GM23338 (cell line): ENCODE results near the gene RHEX. TPM values are rescaled to one million over a fixed set of nuclear protein-coding genes. Genes with fewer than 3 reads are reported as not detected.

Source experiments
- ATAC-seq: fragments of 200-7000 bp; cut with Tn5 transposase; 3 replicates; pipeline ENCODE4 v1.9.1; 2020
- DNase-seq: peaks from one replicate; pipeline ENCODE4 v3.0.0-alpha.2; 2015; ENCODE audit warnings: low spot score
- H2AFZ ChIP-seq: fragments of 200-600 bp; sonication (generic); 2 replicates; pipeline ENCODE4 v1.8.0; 2016; ENCODE audit warnings: antibody characterized with exemption, mild to moderate bottlenecking, moderate library complexity
- H3F3A ChIP-seq: fragments of 200-600 bp; sonication (generic); replicated peaks from 2 replicates; pipeline ENCODE4 v1.8.0; 2017; ENCODE audit warnings: antibody characterized with exemption, mixed run types, low read depth
- H3K27ac ChIP-seq: fragments of 200-600 bp; sonication (generic); 2 replicates; pipeline ENCODE4 v1.6.1; 2016; ENCODE audit warnings: low read depth
- H3K27me3 ChIP-seq: fragments of 200-600 bp; sonication (generic); 2 replicates; pipeline ENCODE4 v1.8.0; 2016; ENCODE audit warnings: mild to moderate bottlenecking, mixed run types, moderate library complexity; ENCODE audit not compliant: insufficient read depth
- H3K36me3 ChIP-seq: fragments of 200-600 bp; sonication (generic); 2 replicates; pipeline ENCODE4 v1.8.0; 2016; ENCODE audit warnings: mild to moderate bottlenecking; ENCODE audit not compliant: insufficient read depth
- H3K4me1 ChIP-seq: fragments of 200-600 bp; sonication (generic); 2 replicates; pipeline ENCODE4 v1.8.0; 2016; ENCODE audit warnings: mild to moderate bottlenecking, moderate library complexity; ENCODE audit not compliant: insufficient read depth
- H3K4me2 ChIP-seq: fragments of 200-600 bp; sonication (generic); 2 replicates; pipeline ENCODE4 v1.7.1; 2017; ENCODE audit warnings: mixed run types
- H3K4me3 ChIP-seq: fragments of 200-600 bp; sonication (generic); 2 replicates; pipeline ENCODE4 v1.6.1; 2016; ENCODE audit warnings: mixed run types
- H3K79me2 ChIP-seq: fragments of 200-600 bp; sonication (generic); replicated peaks from 2 replicates; pipeline ENCODE4 v1.8.0; 2017; ENCODE audit warnings: mild to moderate bottlenecking; ENCODE audit not compliant: insufficient read depth
- H3K9me2 ChIP-seq: fragments of 200-600 bp; sonication (generic); 2 replicates; pipeline ENCODE4 v1.8.0; 2017; ENCODE audit not compliant: insufficient read depth
- H4K20me1 ChIP-seq: fragments of 200-600 bp; sonication (generic); replicated peaks from 2 replicates; pipeline ENCODE4 v1.8.0; 2017; ENCODE audit warnings: mild to moderate bottlenecking; ENCODE audit not compliant: insufficient read depth
- H3K27ac Mint-ChIP-seq: 2 replicates; pipeline ENCODE4 v1.8.0; 2020; ENCODE audit warnings: inconsistent platforms, mild to moderate bottlenecking, moderate library complexity, mixed read lengths
- H3K27me3 Mint-ChIP-seq: 3 replicates; pipeline ENCODE4 v1.8.0; 2022; ENCODE audit warnings: low read depth, mild to moderate bottlenecking, moderate library complexity, mixed read lengths, inconsistent platforms; ENCODE audit not compliant: insufficient read depth, poor library complexity
- H3K36me3 Mint-ChIP-seq: 3 replicates; pipeline ENCODE4 v1.8.0; 2021; ENCODE audit warnings: low read depth, mild to moderate bottlenecking, inconsistent platforms, moderate library complexity, mixed read lengths
- H3K4me1 Mint-ChIP-seq: 3 replicates; pipeline ENCODE4 v1.8.0; 2020; ENCODE audit warnings: mild to moderate bottlenecking, inconsistent platforms, mixed read lengths
- H3K4me3 Mint-ChIP-seq: 3 replicates; pipeline ENCODE4 v1.8.0; 2021; ENCODE audit warnings: moderate library complexity, mild to moderate bottlenecking, inconsistent platforms, mixed read lengths
- H3K9me3 Mint-ChIP-seq: 3 replicates; pipeline ENCODE4 v1.8.0; 2020; ENCODE audit warnings: moderate library complexity, mild to moderate bottlenecking, inconsistent platforms, mixed read lengths
- EZH2 ChIP-seq: fragments of 200-600 bp; sonication (generic); IDR thresholded peaks from one replicate; pipeline ENCODE4 v1.8.0; 2017; ENCODE audit warnings: antibody characterized with exemption, mild to moderate bottlenecking, low read depth; ENCODE audit not compliant: unreplicated experiment
- JUNB ChIP-seq: IDR thresholded peaks from one replicate; pipeline ENCODE4 v1.6.1; 2016; ENCODE audit warnings: antibody characterized with exemption; ENCODE audit not compliant: unreplicated experiment
- NANOG ChIP-seq: IDR thresholded peaks from 2 replicates; pipeline ENCODE4 v1.6.1; 2016; ENCODE audit warnings: antibody characterized with exemption, borderline replicate concordance
- POLR2AphosphoS5 ChIP-seq: IDR thresholded peaks from 2 replicates; pipeline ENCODE4 v1.6.1; 2016; ENCODE audit warnings: antibody characterized with exemption, low read depth
- REST ChIP-seq: IDR thresholded peaks from one replicate; pipeline ENCODE4 v1.6.1; 2018; ENCODE audit warnings: antibody characterized with exemption; ENCODE audit not compliant: unreplicated experiment
- STAT1 ChIP-seq: IDR thresholded peaks from one replicate; pipeline ENCODE4 v1.6.1; 2016; ENCODE audit warnings: antibody characterized with exemption; ENCODE audit not compliant: unreplicated experiment
- ZNF114 ChIP-seq: fragments of 250-450 bp; sonication (Bioruptor Pico); IDR thresholded peaks from 2 replicates; pipeline ENCODE4 v1.5.0; 2020; ENCODE audit warnings: mild to moderate bottlenecking, moderate library complexity
- ZNF331 ChIP-seq: fragments of 250-450 bp; sonication (Bioruptor Pico); IDR thresholded peaks from 2 replicates; pipeline ENCODE4 v1.5.0; 2020; ENCODE audit warnings: low read depth, mild to moderate bottlenecking, moderate library complexity
- polyA plus RNA-seq: library from polyadenylated mRNA; unstranded; fragments of >200 nt; fragmentation: Nextera tagmentation; extraction: Ambion mirVana; gene quantifications from 2 replicates; pipeline ENCODE4 v1.2.1, GENCODE V29; 2016
- total RNA-seq: library from RNA; depleted of rRNA; stranded (reverse); fragments of >200 nt; shearing (Covaris generic); gene quantifications from 2 replicates; pipeline ENCODE4 v1.2.3, GENCODE V29; 2014

RHEX gene
- total and polyA plus RNA-seq, 2 experiments from 2014 or later = not detected

GRCh38 chr1:206082831-206083695 is 30.1 kb downstream of the RHEX start:
- no peaks in the 10 kb centered on the region for H4K20me1 ChIP-seq
- H3K4me3 ChIP-seq = no peak overlapping the region
- H3F3A ChIP-seq = no peaks in the 10 kb centered on the region
- Mint-ChIP-seq H3K36me3 (no peaks in the 10 kb centered on the region), H3K27me3 (no peaks in the 10 kb centered on the region), H3K27ac (no peak overlapping the region), H3K9me3 (no peaks in the 10 kb centered on the region), H3K4me1 (peaks cover 3% of the 10 kb centered on the region), H3K4me3 (no peak overlapping the region)
- DNase-seq = no peak
- H3K9me2 ChIP-seq = no peaks in the 10 kb centered on the region
- H3K4me2 ChIP-seq = no peak overlapping the region
- TF ChIP-seq JUNB (no peak), REST (no peak), ZNF114 (CRISPR knock-in tag) (no peak), POLR2AphosphoS5 (no peak)
- no peaks in the 10 kb centered on the region for H3K4me1 ChIP-seq
- no peaks in the 10 kb centered on the region for H3K79me2 ChIP-seq
- H3K36me3 ChIP-seq = no peaks in the 10 kb centered on the region
- ATAC-seq = no peak
- no peaks in the 10 kb centered on the region for H3K27me3 ChIP-seq
- H3K27ac ChIP-seq = no peak overlapping the region
- H2AFZ ChIP-seq = no peak overlapping the region

GRCh38 chr1:206083750-206084149 is 30.8 kb downstream of the RHEX start:
- H3K79me2 ChIP-seq = no peaks in the 10 kb centered on the region
- H3K4me2 ChIP-seq = no peak overlapping the region
- H3K27ac ChIP-seq = no peak overlapping the region
- Mint-ChIP-seq H3K36me3 (no peaks in the 10 kb centered on the region), H3K4me1 (peaks cover 3% of the 10 kb centered on the region), H3K27me3 (no peaks in the 10 kb centered on the region), H3K27ac (no peak overlapping the region), H3K4me3 (no peak overlapping the region), H3K9me3 (no peaks in the 10 kb centered on the region)
- no peak overlapping the region for H2AFZ ChIP-seq
- no peak overlapping the region for H3K4me3 ChIP-seq
- no peaks in the 10 kb centered on the region for H3F3A ChIP-seq
- ATAC-seq = no peak
- no peak for DNase-seq
- H3K4me1 ChIP-seq = no peaks in the 10 kb centered on the region
- no peaks in the 10 kb centered on the region for H3K9me2 ChIP-seq
- H3K36me3 ChIP-seq = no peaks in the 10 kb centered on the region
- H4K20me1 ChIP-seq = no peaks in the 10 kb centered on the region
- no peaks in the 10 kb centered on the region for H3K27me3 ChIP-seq
- TF ChIP-seq STAT1 (no peak), REST (no peak), ZNF331 (CRISPR knock-in tag) (no peak), EZH2 (no peak), NANOG (no peak)
